GM19455 (cell line): ENCODE measurements around the gene CCT6B.
A peak's percentile ranks its signal among the peaks of the same experiment; 100 is the strongest.
"Not testable (repeated sequence)": the region's sequence is repeated elsewhere in the genome, so short reads cannot be mapped to it uniquely, and the experiment has no call there.

Experiments
- ATAC-seq: cut with Tn5 transposase; IDR thresholded peaks from one replicate; pipeline ENCODE4 v1.9.1; 2021; ENCODE audit not compliant: unreplicated experiment

CCT6B gene

GRCh38 chr17:34980681-34981537 lies 19.6 kb upstream of the CCT6B start:
- peak; percentile 90 for ATAC-seq

GRCh38 chr17:34980353-34980680 lies 19.1 kb upstream of the CCT6B start, which contains the start of gene LIG3:
LIG3 (plus strand) TSS chr17:34980512; CDS start chr17:34983006, 2,494 bp downstream.
- ATAC-seq, result peak; percentile 73

- no peak for ATAC-seq
Measured at GRCh38 chr17:34979650-34980352, 18.5 kb upstream of the CCT6B start.

- no peak for ATAC-seq
Measured at GRCh38 chr17:34979153-34979552, 17.9 kb upstream of the CCT6B start.

- ATAC-seq, result no peak
Measured at GRCh38 chr17:34974794-34975785, 13.8 kb upstream of the CCT6B start.

- no peak for ATAC-seq
Measured at GRCh38 chr17:34974179-34974578, 12.9 kb upstream of the CCT6B start.

GRCh38 chr17:34958438-34958837 lies 2.8 kb downstream of the CCT6B start:
- no peak for ATAC-seq

GRCh38 chr17:34950780-34951179 lies 10.5 kb downstream of the CCT6B start:
- not testable (repeated sequence) for ATAC-seq

- no peak for ATAC-seq
Measured at GRCh38 chr17:34930283-34930682, 31.0 kb downstream of the CCT6B start.

GRCh38 chr17:34926661-34927060 lies 34.6 kb downstream of the CCT6B start:
- no peak for ATAC-seq

GRCh38 chr17:34920676-34921075 lies 40.6 kb downstream of the CCT6B start:
- no peak for ATAC-seq

GRCh38 chr17:34917381-34917780 lies 43.9 kb downstream of the CCT6B start:
- ATAC-seq, result no peak

- no peak for ATAC-seq
Measured at GRCh38 chr17:34916120-34916519, 45.1 kb downstream of the CCT6B start.

GRCh38 chr17:34913001-34913400 lies 48.3 kb downstream of the CCT6B start:
- no peak for ATAC-seq

GRCh38 chr17:34909040-34909439 lies 52.2 kb downstream of the CCT6B start:
- no peak for ATAC-seq

GRCh38 chr17:34902831-34903547 lies 58.3 kb downstream of the CCT6B start:
- ATAC-seq, result no peak

- no peak for ATAC-seq
Measured at GRCh38 chr17:34899643-34900291, 61.5 kb downstream of the CCT6B start.

- ATAC-seq, result no peak
Measured at GRCh38 chr17:34895383-34895782, 65.9 kb downstream of the CCT6B start.

- no peak for ATAC-seq
Measured at GRCh38 chr17:34894964-34895363, 66.3 kb downstream of the CCT6B start.
